Eye (tissue), 1 donor: ENCODE measurements around the gene PARP6.
"Not testable (repeated sequence)": the region's sequence is repeated elsewhere in the genome, so short reads cannot be mapped to it uniquely, and the experiment has no call there.

ENCODE experiments used
- DNase-seq: peaks from one replicate; pipeline ENCODE4 v3.0.0-alpha.2; 2015

The PARP6 gene

GRCh38 chr15:72276326-72276700 is 4.0 kb upstream of the PARP6 start:
- DNase-seq: no peak

GRCh38 chr15:72275635-72276325 is 3.4 kb upstream of the PARP6 start:
- not testable (repeated sequence) for DNase-seq

- DNase-seq: no peak
Measured at GRCh38 chr15:72272997-72273352, 621 bp upstream of the PARP6 start.

- DNase-seq: peak; percentile 64
Measured at GRCh38 chr15:72271895-72272212, 500 bp downstream of the PARP6 start.

GRCh38 chr15:72271221-72271620 is 1.1 kb downstream of the PARP6 start:
- DNase-seq: no peak

- DNase-seq: no peak
Measured at GRCh38 chr15:72269739-72270138, 2.6 kb downstream of the PARP6 start.

GRCh38 chr15:72265031-72265430 is 7.3 kb downstream of the PARP6 start:
- no peak for DNase-seq

GRCh38 chr15:72252663-72253299 is 19.6 kb downstream of the PARP6 start:
- DNase-seq: no peak

- no peak for DNase-seq
Measured at GRCh38 chr15:72249142-72249810, 23.1 kb downstream of the PARP6 start.

GRCh38 chr15:72248514-72248913 is 23.8 kb downstream of the PARP6 start:
- no peak for DNase-seq

- no peak for DNase-seq
Measured at GRCh38 chr15:72242775-72243370, 29.5 kb downstream of the PARP6 start.

- DNase-seq: no peak
Measured at GRCh38 chr15:72239652-72240051, 32.7 kb downstream of the PARP6 start.

- no peak for DNase-seq
Measured at GRCh38 chr15:72238586-72238985, 33.8 kb downstream of the PARP6 start.

- DNase-seq: no peak
Measured at GRCh38 chr15:72237853-72238224, 34.5 kb downstream of the PARP6 start.

GRCh38 chr15:72237029-72237852 is 35.1 kb downstream of the PARP6 start:
- DNase-seq: no peak

GRCh38 chr15:72236381-72237003 is 35.9 kb downstream of the PARP6 start:
- no peak for DNase-seq

GRCh38 chr15:72235298-72235697 is 37.1 kb downstream of the PARP6 start:
- DNase-seq: no peak

GRCh38 chr15:72233769-72234168 is 38.6 kb downstream of the PARP6 start:
- DNase-seq: no peak

GRCh38 chr15:72231833-72232478 is 40.4 kb downstream of the PARP6 start:
- no peak for DNase-seq

- DNase-seq: peak; percentile 98
Measured at GRCh38 chr15:72231066-72231832, 41.1 kb downstream of the PARP6 start, which contains the start of gene PKM. Gene PKM (minus strand): TSS chr15:72231190. CDS start chr15:72219097, 12,093 bp downstream.
